Kidney (tissue), 14 donors: ENCODE results near the gene AKT3. TPM values are rescaled to one million over a fixed set of nuclear protein-coding genes. Genes with fewer than 3 reads are reported as not detected.

Experiments
- DNase-seq, 5 donors: peaks; one replicate each; pipeline ENCODE4 v3.0.0-alpha.2; 2013 to 2020
- FAIRE-seq: peaks from 2 replicates; lab custom pipeline; 2012; peaks lifted over from hg19 to GRCh38; lab: Jason Lieb, UNC
- H3K27ac ChIP-seq, 2 donors: one replicate each; pipeline ENCODE4 v1.7.0; 2013; ENCODE audit warnings: low read depth in 2 of 2, low read length in 2 of 2, inconsistent platforms in 1 of 2
- H3K27me3 ChIP-seq: one replicate; pipeline ENCODE4 v1.7.1; 2013; ENCODE audit warnings: low read length, inconsistent platforms; ENCODE audit not compliant: control insufficient read depth, insufficient read depth
- H3K36me3 ChIP-seq, 3 donors: one replicate each; pipeline versions ENCODE4 v1.7.0 to v1.7.1; 2013; ENCODE audit warnings: low read length in 3 of 3, control low read depth in 1 of 3, inconsistent platforms in 1 of 3; ENCODE audit not compliant: insufficient read depth in 3 of 3, control insufficient read depth in 2 of 3
- H3K4me1 ChIP-seq, 3 donors: one replicate each; pipeline versions ENCODE4 v1.7.0 to v1.7.1; 2013; ENCODE audit warnings: low read length in 3 of 3, inconsistent platforms in 1 of 3, low read depth in 1 of 3; ENCODE audit not compliant: control insufficient read depth in 2 of 3, insufficient read depth in 2 of 3
- H3K4me3 ChIP-seq, 3 donors: one replicate each; pipeline versions ENCODE4 v1.7.0 to v1.8.1; 2013; ENCODE audit warnings: low read length in 3 of 3, control low read depth in 1 of 3, inconsistent platforms in 1 of 3
- H3K9ac ChIP-seq, 3 donors: one replicate each; pipeline versions ENCODE4 v1.7.0 to v1.7.1; 2013; ENCODE audit warnings: low read length in 3 of 3, control low read depth in 1 of 3, inconsistent platforms in 1 of 3
- H3K9me3 ChIP-seq, 3 donors: one replicate each; pipeline versions ENCODE4 v1.7.0 to v1.7.1; 2013; ENCODE audit warnings: low read length in 3 of 3, control low read depth in 1 of 3, inconsistent platforms in 1 of 3; ENCODE audit not compliant: control insufficient read depth in 2 of 3, insufficient read depth in 1 of 3
- CTCF ChIP-seq: IDR thresholded peaks from 3 replicates; pipeline ENCODE4 v1.5.1; 2012; ENCODE audit warnings: mild to moderate bottlenecking, moderate library complexity, borderline replicate concordance; ENCODE audit not compliant: insufficient read depth; ENCODE audit errors: extremely low read depth
- intact Hi-C: fragments of 100-400 bp; cut with DNase I; formaldehyde crosslinking; loops from one replicate; pipeline ENCODE4 v1.11.1; 2022
- polyA plus RNA-seq: library from polyadenylated mRNA; stranded (reverse); fragments of 350-450 nt; fragmentation: Illumina TruSeq; extraction: RNeasy Lipid Tissue Mini Kit (QIAGEN cat#74804); gene quantifications from one replicate; pipeline ENCODE4 v1.2.3, GENCODE V29; 2014; ENCODE audit warnings: low read depth, low replicate concordance; ENCODE audit not compliant: insufficient read depth
- total RNA-seq: library from RNA; stranded (reverse); fragmentation: NEBNext Ultra II Directional; extraction: Animal tissue kit (Norgen Biotek cat#: 25700); gene quantifications from one replicate; pipeline ENCODE4 v1.2.1, GENCODE V29; 2021
- donor health status: control.
- donor health status: control.
- donor health status: control.
- donor health status: control.
- donor health status: control.
- donor health status: DM: yes; HTN: yes; CAD: no.
- donor health status: Normal renal cell carcinoma (clear cell type).

Gene AKT3
- total and polyA plus RNA-seq, 2 donors from 2014 or later: 9.5 to 81.6 TPM

- Histone ChIP-seq H3K27me3 (no peaks in the 10 kb centered on the region), H3K4me1 (no peaks in the 10 kb centered on the region), H3K36me3 (no peaks in the 10 kb centered on the region), H3K9me3 (no peaks in the 10 kb centered on the region), H3K27ac (no peak overlapping the region), H3K9ac (no peak overlapping the region), H3K4me3 (no peak overlapping the region)
- intact Hi-C loops: no loop called here
- no peak for TF ChIP-seq CTCF
- no peak for FAIRE-seq
- DNase-seq: no peak
Observed at GRCh38 chr1:243459059-243459458, 391.0 kb downstream of the AKT3 start.

GRCh38 chr1:243457363-243457982, 392.6 kb downstream of the AKT3 start:
- no peaks in the 10 kb centered on the region for H3K27me3 ChIP-seq
- no peak overlapping the region for H3K4me3 ChIP-seq
- intact Hi-C loops: no loop called here
- H3K9ac ChIP-seq: no peak overlapping the region
- DNase-seq: no peak
- no peak for TF ChIP-seq CTCF
- H3K36me3 ChIP-seq: no peaks in the 10 kb centered on the region
- no peak for FAIRE-seq
- H3K9me3 ChIP-seq: no peaks in the 10 kb centered on the region
- H3K4me1 ChIP-seq: no peaks in the 10 kb centered on the region
- no peak overlapping the region for H3K27ac ChIP-seq

GRCh38 chr1:243455760-243456651, 394.0 kb downstream of the AKT3 start:
- Histone ChIP-seq H3K9me3 (no peaks in the 10 kb centered on the region), H3K4me1 (no peaks in the 10 kb centered on the region), H3K4me3 (no peak overlapping the region), H3K27me3 (no peaks in the 10 kb centered on the region), H3K27ac (no peak overlapping the region), H3K36me3 (no peaks in the 10 kb centered on the region), H3K9ac (no peak overlapping the region)
- DNase-seq (no peak), FAIRE-seq (no peak)
- intact Hi-C loops: no loop called here
- TF ChIP-seq CTCF: no peak
